ENCODE measurements around the gene ICE2.
"Not testable (repeated sequence)": the region's sequence is repeated elsewhere in the genome, so short reads cannot be mapped to it uniquely, and the experiment has no call there.

ICE2 gene

DNA sequence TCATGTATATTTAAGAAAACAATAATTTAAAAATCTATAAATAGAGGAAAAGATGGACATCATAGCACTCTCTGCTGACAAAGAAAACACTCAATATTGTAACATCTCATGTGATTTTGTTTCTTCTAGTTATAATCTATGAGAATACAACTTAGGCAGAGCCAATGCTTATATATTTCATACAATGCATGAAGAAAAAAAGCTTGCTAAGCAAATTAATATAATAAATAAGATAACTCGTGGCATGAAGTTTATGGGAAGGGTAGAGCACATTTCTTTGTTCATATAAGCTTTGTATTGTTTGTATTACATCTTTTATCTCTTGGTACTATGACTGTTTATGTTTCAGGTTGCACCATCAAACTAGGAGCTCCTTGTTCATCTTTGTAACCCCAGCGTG is 73.5 kb downstream of the ICE2 start:
- H3K79me2 ChIP-seq (ENCODE audit: low read length), result no peaks in the 10 kb centered on the region
- H3K4me3 ChIP-seq (ENCODE audit: low read length), result no peak overlapping the region
- H3K9me2 ChIP-seq (replicated peaks; ENCODE audit: insufficient read depth, low read length), result no peaks in the 10 kb centered on the region
- DNase-seq, result no peak
- H4K20me1 ChIP-seq (ENCODE audit: insufficient read depth, low read length), result no peaks in the 10 kb centered on the region
- H3K27me3 ChIP-seq (replicated peaks; ENCODE audit: insufficient read depth, low read length), result no peaks in the 10 kb centered on the region
- H3K9ac ChIP-seq (ENCODE audit: low read length), result no peak overlapping the region
- no peak overlapping the region for H3K4me2 ChIP-seq (ENCODE audit: low read depth, low read length)
- peaks cover 13% of the 10 kb centered on the region for H3K4me1 ChIP-seq (ENCODE audit: low read length)
- no peak overlapping the region for H2AFZ ChIP-seq (ENCODE audit: low read length)
- H3K27ac ChIP-seq (ENCODE audit: low read length), result no peak overlapping the region
- H3F3A ChIP-seq (ENCODE audit: insufficient read depth, low read length), result 0 out of 2 replicates have a peak, but pooled peaks cover 9% of the 10 kb centered on the region
- no peaks in the 10 kb centered on the region for H3K9me3 ChIP-seq (replicated peaks; ENCODE audit: insufficient read depth, low read length)
- no peaks in the 10 kb centered on the region for H3K36me3 ChIP-seq (replicated peaks; ENCODE audit: insufficient read depth, low read length)
- TF ChIP-seq EZH2 (optimal IDR thresholded peaks at IDR 0.05; ENCODE audit: low read depth, low read length) (no peak), EZH2phosphoT487 (IDR thresholded peaks at IDR 0.05; ENCODE audit: low read length) (no peak), CTCF (IDR thresholded peaks at IDR 0.05; ENCODE audit: low read length) (no peak)

GRCh38 chr15:60404351-60404750 is 74.6 kb downstream of the ICE2 start:
- H3K27ac ChIP-seq (ENCODE audit: low read length), result not testable (repeated sequence)

DNA sequence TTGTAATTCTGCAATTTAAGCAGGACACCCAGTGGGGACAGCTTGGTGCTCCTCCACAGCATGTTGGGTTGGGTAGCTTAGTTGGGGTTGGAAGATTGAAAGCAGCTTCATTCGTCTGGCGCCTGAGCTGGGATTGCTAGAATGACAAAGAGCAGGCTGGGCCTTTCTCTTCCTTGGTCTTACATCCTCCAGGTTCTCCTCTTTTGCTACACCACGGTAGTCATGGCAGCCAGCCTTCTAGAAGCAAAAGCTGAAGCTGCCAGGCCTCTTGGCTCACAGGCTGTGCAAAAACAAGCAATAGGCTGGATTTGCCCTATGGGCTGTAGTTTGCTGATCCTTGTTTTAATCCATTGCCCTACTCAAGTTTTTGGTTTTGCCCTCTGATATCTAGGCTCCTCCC is 78.0 kb downstream of the ICE2 start:
- H3F3A ChIP-seq (ENCODE audit: insufficient read depth, low read length), result peaks cover 8% of the 10 kb centered on the region; the same call in 1 of the 2 replicates
- H3K27ac ChIP-seq (ENCODE audit: low read length), result no peak overlapping the region
- H3K79me2 ChIP-seq (ENCODE audit: low read length), result peaks cover 17% of the 10 kb centered on the region
- no peaks in the 10 kb centered on the region for H4K20me1 ChIP-seq (ENCODE audit: insufficient read depth, low read length)
- no peak for DNase-seq
- no peaks in the 10 kb centered on the region for H3K9me2 ChIP-seq (replicated peaks; ENCODE audit: insufficient read depth, low read length)
- H3K4me3 ChIP-seq (ENCODE audit: low read length), result no peak overlapping the region
- H3K4me1 ChIP-seq (ENCODE audit: low read length), result peaks cover 7% of the 10 kb centered on the region
- H3K9ac ChIP-seq (ENCODE audit: low read length), result no peak overlapping the region
- no peaks in the 10 kb centered on the region for H3K27me3 ChIP-seq (replicated peaks; ENCODE audit: insufficient read depth, low read length)
- no peaks in the 10 kb centered on the region for H3K36me3 ChIP-seq (replicated peaks; ENCODE audit: insufficient read depth, low read length)
- no peaks in the 10 kb centered on the region for H3K9me3 ChIP-seq (replicated peaks; ENCODE audit: insufficient read depth, low read length)
- TF ChIP-seq EZH2phosphoT487 (IDR thresholded peaks at IDR 0.05; ENCODE audit: low read length) (no peak), EZH2 (optimal IDR thresholded peaks at IDR 0.05; ENCODE audit: low read depth, low read length) (no peak), CTCF (IDR thresholded peaks at IDR 0.05; ENCODE audit: low read length) (no peak)
- no peak overlapping the region for H3K4me2 ChIP-seq (ENCODE audit: low read depth, low read length)
- no peak overlapping the region for H2AFZ ChIP-seq (ENCODE audit: low read length)

More at GRCh38 chr15:60404351-60404750, 74.6 kb downstream of the ICE2 start:
- peaks cover 13% of the 10 kb centered on the region for H3K4me1 ChIP-seq (ENCODE audit: low read length)
- H2AFZ ChIP-seq (ENCODE audit: low read length); H3K4me3 ChIP-seq (ENCODE audit: low read length); H3K9me3 ChIP-seq (replicated peaks; ENCODE audit: insufficient read depth, low read length); H3K9ac ChIP-seq (ENCODE audit: low read length); H3K9me2 ChIP-seq (replicated peaks; ENCODE audit: insufficient read depth, low read length); H3K4me2 ChIP-seq (ENCODE audit: low read depth, low read length); DNase-seq; H4K20me1 ChIP-seq (ENCODE audit: insufficient read depth, low read length); H3K79me2 ChIP-seq (ENCODE audit: low read length); H3K27me3 ChIP-seq (replicated peaks; ENCODE audit: insufficient read depth, low read length); H3K36me3 ChIP-seq (replicated peaks; ENCODE audit: insufficient read depth, low read length): not testable (repeated sequence)
- peaks cover 13% of the 10 kb centered on the region; the same call in 1 of the 2 replicates for H3F3A ChIP-seq (ENCODE audit: insufficient read depth, low read length)

- Histone ChIP-seq H4K20me1 (ENCODE audit: insufficient read depth, low read length) (no peaks in the 10 kb centered on the region), H3K36me3 (replicated peaks; ENCODE audit: insufficient read depth, low read length) (no peaks in the 10 kb centered on the region), H3K9ac (ENCODE audit: low read length) (no peak overlapping the region), H3K27me3 (replicated peaks; ENCODE audit: insufficient read depth, low read length) (no peaks in the 10 kb centered on the region), H3K4me3 (ENCODE audit: low read length) (no peak overlapping the region), H3K27ac (ENCODE audit: low read length) (no peak overlapping the region), H3K4me2 (ENCODE audit: low read depth, low read length) (no peak overlapping the region), H3K9me2 (replicated peaks; ENCODE audit: insufficient read depth, low read length) (no peaks in the 10 kb centered on the region), H3K9me3 (replicated peaks; ENCODE audit: insufficient read depth, low read length) (no peaks in the 10 kb centered on the region), H3F3A (ENCODE audit: insufficient read depth, low read length) (peaks cover 8% of the 10 kb centered on the region; the same call in 1 of the 2 replicates), H3K79me2 (ENCODE audit: low read length) (peaks cover 28% of the 10 kb centered on the region), H2AFZ (ENCODE audit: low read length) (no peak overlapping the region), H3K4me1 (ENCODE audit: low read length) (peaks cover 7% of the 10 kb centered on the region)
- TF ChIP-seq EZH2 (optimal IDR thresholded peaks at IDR 0.05; ENCODE audit: low read depth, low read length), result no peak
- no peak for TF ChIP-seq CTCF (IDR thresholded peaks at IDR 0.05; ENCODE audit: low read length)
- no peak for TF ChIP-seq EZH2phosphoT487 (IDR thresholded peaks at IDR 0.05; ENCODE audit: low read length)
- DNase-seq, result no peak
Measured at GRCh38 chr15:60399931-60400330, 79.0 kb downstream of the ICE2 start.
